Measurements from ENCODE around the gene ARL4A. TPM values are rescaled to one million over a fixed set of nuclear protein-coding genes. Genes with fewer than 3 reads are reported as not detected.

ARL4A gene
- total and polyA plus RNA-seq, 10 of the 15 experiments (the other 5 are each of a cell fraction or from before 2014, with no cell fraction given), result 0.35 to 4.6 (median 2.7) TPM

- Histone ChIP-seq H3K9ac (ENCODE audit: control insufficient read depth, insufficient read depth, low read length) (no peak overlapping the region), H3K27me3 (replicated peaks in 1 of 2; ENCODE audit: control insufficient read depth in 2 of 2, insufficient read depth in 2 of 2, low read length in 1 of 2) (no peaks in the 10 kb centered on the region), H3K4me2 (ENCODE audit: control insufficient read depth, insufficient read depth) (no peak overlapping the region), H3K9me3 (replicated peaks; ENCODE audit: control insufficient read depth, insufficient read depth, low read length) (no peaks in the 10 kb centered on the region), H3K4me3 (no peak overlapping the region), H4K20me1 (ENCODE audit: control insufficient read depth, insufficient read depth) (no peaks in the 10 kb centered on the region), H3K36me3 (ENCODE audit: control insufficient read depth in 2 of 2, insufficient read depth in 2 of 2, low read length in 1 of 2) (no peaks in the 10 kb centered on the region), H2AFZ (ENCODE audit: control insufficient read depth, low read depth, low read length) (no peak overlapping the region), H3K79me2 (ENCODE audit: control insufficient read depth, insufficient read depth, low read length) (no peaks in the 10 kb centered on the region), H3K27ac (ENCODE audit: control insufficient read depth, insufficient read depth) (no peak overlapping the region), H3K4me1 (ENCODE audit: control insufficient read depth, insufficient read depth, low read length) (no peaks in the 10 kb centered on the region)
- ATAC-seq, result no peak
- no peak for FAIRE-seq
- BruUV-seq (replicated peaks), result no TSS peak
- ChIA-PET POLR2A (no interaction called here), RAD21 (ENCODE audit: unreplicated experiment) (no interaction called here), CTCF (no interaction called here), SMC1A (ENCODE audit: uncharacterized antibody, unreplicated experiment) (interaction anchor here (0.9 kb wide), 1 partner anchor 491 kb away, joined by 3 read pairs; no protein-coding TSS in a partner anchor)
- TF ChIP-seq POLR2AphosphoS2 (IDR thresholded peaks at IDR 0.05; ENCODE audit: low read depth, low read length) (no peak), TCF12 (IDR thresholded peaks at IDR 0.05; ENCODE audit: low read depth, low read length) (no peak), SP1 (IDR thresholded peaks at IDR 0.05; ENCODE audit: low read depth, low read length) (no peak), NFXL1 (IDR thresholded peaks at IDR 0.05; ENCODE audit: borderline replicate concordance) (no peak), RAD21 (IDR thresholded peaks at IDR 0.05; ENCODE audit: insufficient read depth, low read depth, low read length) (no peak), MYB (IDR thresholded peaks at IDR 0.05; ENCODE audit: borderline replicate concordance, low read depth, low read length) (no peak), KDM1A (IDR thresholded peaks at IDR 0.05; ENCODE audit: borderline replicate concordance) (no peak), PKNOX1 (IDR thresholded peaks at IDR 0.05) (no peak), HCFC1 (IDR thresholded peaks at IDR 0.05; ENCODE audit: low read length) (no peak), PBX3 (IDR thresholded peaks at IDR 0.05; ENCODE audit: insufficient replicate concordance, low read depth, low read length) (no peak)
- DNase-seq (ENCODE audit: low read depth, low spot score), result no peak
- in situ Hi-C loops (cut with MboI) (no loop called here), intact Hi-C loops (cut with micrococcal nuclease; ENCODE audit: unreplicated experiment) (no loop called here)
- WGBS (ENCODE audit: insufficient coverage, insufficient replicate concordance, low lambda C conversion rate, missing lambda C conversion rate), result 5% methylated on average over 2 of the region's 2 CpGs
These were observed 39.5 kb downstream of the ARL4A start for GRCh38 chr7:12726908-12727307.
